WTC11 (cell line): Measurements from ENCODE around the gene C19orf73. TPM values are rescaled to one million over a fixed set of nuclear protein-coding genes. Genes with fewer than 3 reads are reported as not detected.

Source experiments
- ATAC-seq: fragments of 200-7000 bp; cut with Tn5 transposase; 2 replicates; pipeline ENCODE4 v1.10.0; 2021; ENCODE audit warnings: mild to moderate bottlenecking, moderate library complexity
- CTCF ChIA-PET: fragments of 300-600 bp; sonication (Branson Sonifier 250); formaldehyde crosslinking; loops from one replicate; lab custom pipeline; 2021; ENCODE audit warnings: antibody characterized with exemption; lab: Charles Lee
- POLR2A ChIA-PET: fragments of 350-600 bp; sonication (Branson Sonifier 250); formaldehyde crosslinking; loops from one replicate; lab custom pipeline; 2021; ENCODE audit warnings: antibody characterized with exemption; lab: Charles Lee
- DNase-seq: peaks from one replicate; pipeline ENCODE4 v3.0.0; 2021; ENCODE audit warnings: low spot score
- H3K27ac Mint-ChIP-seq: 2 replicates; pipeline ENCODE4 v1.8.0; 2021; ENCODE audit warnings: mixed read lengths
- H3K27me3 Mint-ChIP-seq: 2 replicates; pipeline ENCODE4 v1.8.0; 2021; ENCODE audit warnings: low read depth, mild to moderate bottlenecking, moderate library complexity, mixed read lengths
- H3K36me3 Mint-ChIP-seq: 2 replicates; pipeline ENCODE4 v1.8.0; 2021; ENCODE audit warnings: mixed read lengths
- H3K4me1 Mint-ChIP-seq: 2 replicates; pipeline ENCODE4 v1.8.0; 2022; ENCODE audit warnings: mixed read lengths
- H3K4me3 Mint-ChIP-seq: 2 replicates; pipeline ENCODE4 v1.8.0; 2021; ENCODE audit warnings: mild to moderate bottlenecking, moderate library complexity, mixed read lengths
- H3K9me3 Mint-ChIP-seq: 2 replicates; pipeline ENCODE4 v1.8.0; 2021; ENCODE audit warnings: mixed read lengths
- CREB1 ChIP-seq: sonication (generic); formaldehyde crosslinking; IDR thresholded peaks from 2 replicates; pipeline ENCODE4 v1.8.0; 2023; ENCODE audit warnings: mild to moderate bottlenecking, missing genetic modification reagents
- E2F1 ChIP-seq: sonication (generic); formaldehyde crosslinking; IDR thresholded peaks from 2 replicates; pipeline ENCODE4 v1.8.0; 2022; ENCODE audit warnings: mild to moderate bottlenecking, missing genetic modification reagents
- ERG ChIP-seq: fragments of 250-450 bp; sonication (Bioruptor Pico); IDR thresholded peaks from 2 replicates; pipeline ENCODE4 v1.8.0; 2021; ENCODE audit warnings: mild to moderate bottlenecking
- ETV6 ChIP-seq: sonication (generic); formaldehyde crosslinking; IDR thresholded peaks from 2 replicates; pipeline ENCODE4 v1.8.1; 2022; ENCODE audit warnings: mild to moderate bottlenecking, missing genetic modification reagents
- FOXJ3 ChIP-seq: sonication (generic); formaldehyde crosslinking; IDR thresholded peaks from 2 replicates; pipeline ENCODE4 v1.9.0; 2021; ENCODE audit warnings: missing genetic modification reagents, mild to moderate bottlenecking, borderline replicate concordance
- FOXK1 ChIP-seq: sonication (generic); formaldehyde crosslinking; IDR thresholded peaks from 2 replicates; pipeline ENCODE4 v1.8.0; 2022; ENCODE audit warnings: mild to moderate bottlenecking, moderate library complexity, missing genetic modification reagents
- FOXP4 ChIP-seq: sonication (generic); formaldehyde crosslinking; IDR thresholded peaks from 2 replicates; pipeline ENCODE4 v1.8.0; 2022; ENCODE audit warnings: mild to moderate bottlenecking, missing genetic modification reagents
- GABPB1 ChIP-seq: sonication (generic); formaldehyde crosslinking; IDR thresholded peaks from 2 replicates; pipeline ENCODE4 v1.8.1; 2023; ENCODE audit warnings: mild to moderate bottlenecking, missing genetic modification reagents
- GRHL2 ChIP-seq: fragments of 250-450 bp; sonication (Bioruptor Pico); IDR thresholded peaks from 2 replicates; pipeline ENCODE4 v1.8.0; 2022; ENCODE audit warnings: mild to moderate bottlenecking, moderate library complexity; ENCODE audit not compliant: insufficient replicate concordance, severe bottlenecking
- GTF2I ChIP-seq: fragments of 250-450 bp; sonication (Bioruptor Pico); conservative IDR thresholded peaks from 2 replicates; pipeline ENCODE4 v1.4.0; 2021; ENCODE audit warnings: mild to moderate bottlenecking
- HMGA2 ChIP-seq: fragments of 250-450 bp; sonication (Bioruptor Pico); IDR thresholded peaks from 2 replicates; pipeline ENCODE4 v1.4.0; 2021; ENCODE audit warnings: mild to moderate bottlenecking, moderate library complexity
- MLX ChIP-seq: sonication (generic); formaldehyde crosslinking; IDR thresholded peaks from 2 replicates; pipeline ENCODE4 v1.8.1; 2023; ENCODE audit warnings: mild to moderate bottlenecking, missing genetic modification reagents, moderate library complexity
- NFYB ChIP-seq: sonication (generic); formaldehyde crosslinking; conservative IDR thresholded peaks from 2 replicates; pipeline ENCODE4 v1.8.0; 2022; ENCODE audit warnings: low read depth, missing genetic modification reagents
- PREB ChIP-seq: sonication (generic); formaldehyde crosslinking; IDR thresholded peaks from 2 replicates; pipeline ENCODE4 v1.8.1; 2022; ENCODE audit warnings: mild to moderate bottlenecking, missing genetic modification reagents, moderate library complexity, borderline replicate concordance
- SP1 ChIP-seq: sonication (generic); formaldehyde crosslinking; conservative IDR thresholded peaks from 2 replicates; pipeline ENCODE4 v1.8.1; 2022; ENCODE audit warnings: missing genetic modification reagents
- STAT6 ChIP-seq: sonication (generic); formaldehyde crosslinking; conservative IDR thresholded peaks from 2 replicates; pipeline ENCODE4 v1.8.1; 2023; ENCODE audit warnings: mild to moderate bottlenecking, low read depth, missing genetic modification reagents, moderate library complexity
- TEAD1 ChIP-seq: sonication (generic); formaldehyde crosslinking; IDR thresholded peaks from 2 replicates; pipeline ENCODE4 v1.8.0; 2022; ENCODE audit warnings: mild to moderate bottlenecking, missing genetic modification reagents
- TEAD4 ChIP-seq: sonication (generic); formaldehyde crosslinking; IDR thresholded peaks from 2 replicates; pipeline ENCODE4 v1.8.0; 2022; ENCODE audit warnings: mild to moderate bottlenecking, missing genetic modification reagents
- ZNF121 ChIP-seq: sonication (generic); formaldehyde crosslinking; IDR thresholded peaks from 2 replicates; pipeline ENCODE4 v1.8.0; 2023; ENCODE audit warnings: missing genetic modification reagents
- ZNF219 ChIP-seq: sonication (generic); formaldehyde crosslinking; IDR thresholded peaks from 2 replicates; pipeline ENCODE4 v1.8.0; 2023; ENCODE audit warnings: missing genetic modification reagents, mild to moderate bottlenecking, borderline replicate concordance
- ZNF425 ChIP-seq: fragments of 250-450 bp; sonication (Bioruptor Pico); conservative IDR thresholded peaks from 2 replicates; pipeline ENCODE4 v1.9.0; 2021; ENCODE audit warnings: mild to moderate bottlenecking
- total RNA-seq: library from RNA; stranded (reverse); gene quantifications from 3 replicates; pipeline ENCODE4 v1.2.3, GENCODE V29; 2021

C19orf73 gene
- total RNA-seq, 1 experiment from 2014 or later = 3.2 TPM

GRCh38 chr19:49092686-49093085 is 26.3 kb downstream of the C19orf73 start:
- H3K36me3 Mint-ChIP-seq = peaks cover 66% of the 10 kb centered on the region
- TF ChIP-seq STAT6 (no peak), ZNF121 (CRISPR knock-in tag) (0 out of 2 replicates have a peak, but pooled peaks have one; percentile 54)
- TF ChIP-seq, all 79 proteins: peak for 1
- ATAC-seq = no peak
- no peak for DNase-seq
- Mint-ChIP-seq H3K27ac (no peak overlapping the region), H3K9me3 (no peaks in the 10 kb centered on the region), H3K4me1 (peaks cover 5% of the 10 kb centered on the region; the same call in 1 of the 2 replicates), H3K4me3 (no peak overlapping the region), H3K27me3 (no peaks in the 10 kb centered on the region)
- CTCF ChIA-PET = interaction anchor here (0.6 kb wide), 1 partner anchor 73 kb away, joined by 3 read pairs; no protein-coding TSS in a partner anchor
- POLR2A ChIA-PET = no interaction called here

- POLR2A ChIA-PET = no interaction called here
- no peak for ATAC-seq
- Mint-ChIP-seq H3K27ac (no peak overlapping the region), H3K4me3 (no peak overlapping the region), H3K9me3 (no peaks in the 10 kb centered on the region), H3K36me3 (peaks cover 70% of the 10 kb centered on the region), H3K27me3 (no peaks in the 10 kb centered on the region), H3K4me1 (peaks cover 6% of the 10 kb centered on the region)
- no peak for DNase-seq
- TF ChIP-seq GTF2I (CRISPR knock-in tag) = no peak
- TF ChIP-seq ZNF219 (CRISPR knock-in tag) = no peak
- TF ChIP-seq NFYB (CRISPR knock-in tag) = no peak
- TF ChIP-seq ERG (CRISPR knock-in tag) = no peak
- TF ChIP-seq FOXJ3 (CRISPR knock-in tag) = no peak
- no peak for TF ChIP-seq FOXK1 (CRISPR knock-in tag)
- TF ChIP-seq GABPB1 (CRISPR knock-in tag) = no peak
- TF ChIP-seq SP1 (CRISPR knock-in tag) = no peak
- TF ChIP-seq ETV6 (CRISPR knock-in tag) = no peak
- TF ChIP-seq FOXP4 = no peak
- no peak for TF ChIP-seq CREB1 (CRISPR knock-in tag)
- TF ChIP-seq PREB (CRISPR knock-in tag) = no peak
- no peak for TF ChIP-seq TEAD4
- TF ChIP-seq E2F1 = no peak
- TF ChIP-seq MLX (CRISPR knock-in tag) = no peak
- TF ChIP-seq GRHL2 = no peak
- TF ChIP-seq ZNF425 (CRISPR knock-in tag) = no peak
- TF ChIP-seq TEAD1 (CRISPR knock-in tag) = no peak
- TF ChIP-seq HMGA2 (CRISPR knock-in tag) = no peak
- CTCF ChIA-PET = interaction anchor here (0.6 kb wide), 1 partner anchor 296 kb away, joined by 3 read pairs; no protein-coding TSS in a partner anchor
These were observed 27.4 kb downstream of the C19orf73 start for GRCh38 chr19:49091391-49092038.
